ENCODE results near the gene HGFAC.

- TF ChIP-seq POLR2A (IDR thresholded peaks at IDR 0.05; ENCODE audit: low read depth) (no peak), CTCF (IDR thresholded peaks at IDR 0.05) (no peak), POLR2AphosphoS5 (IDR thresholded peaks at IDR 0.05) (no peak), EP300 (IDR thresholded peaks at IDR 0.05) (no peak)
Observed at GRCh38 chr4:3416821-3417221, 24.9 kb upstream of the HGFAC start.
